GM12891 (cell line): ENCODE measurements around the gene PLXND1.

Experiments
- PAX5 ChIP-seq: IDR thresholded peaks from 2 replicates; pipeline ENCODE4 v1.6.1; 2011; ENCODE audit warnings: low read length, moderate library complexity, mild to moderate bottlenecking; ENCODE audit not compliant: insufficient read depth, severe bottlenecking
- POLR2A ChIP-seq: IDR thresholded peaks from 2 replicates; pipeline ENCODE4 v1.6.1; 2011; ENCODE audit warnings: low read depth, low read length, control low read depth
- POLR2AphosphoS5 ChIP-seq: IDR thresholded peaks from 2 replicates; pipeline ENCODE4 v1.6.1; 2011; ENCODE audit warnings: low read depth, low read length, control low read depth
- POU2F2 ChIP-seq: IDR thresholded peaks from 2 replicates; pipeline ENCODE4 v1.6.1; 2011; ENCODE audit warnings: low read depth, mild to moderate bottlenecking, control low read depth, low read length, moderate library complexity
- SPI1 ChIP-seq: IDR thresholded peaks from 2 replicates; pipeline ENCODE4 v1.6.1; 2011; ENCODE audit warnings: low read depth, low read length, control low read depth
- TAF1 ChIP-seq: IDR thresholded peaks from 2 replicates; pipeline ENCODE4 v1.6.1; 2011; ENCODE audit warnings: low read depth, low read length, control low read depth

DNA sequence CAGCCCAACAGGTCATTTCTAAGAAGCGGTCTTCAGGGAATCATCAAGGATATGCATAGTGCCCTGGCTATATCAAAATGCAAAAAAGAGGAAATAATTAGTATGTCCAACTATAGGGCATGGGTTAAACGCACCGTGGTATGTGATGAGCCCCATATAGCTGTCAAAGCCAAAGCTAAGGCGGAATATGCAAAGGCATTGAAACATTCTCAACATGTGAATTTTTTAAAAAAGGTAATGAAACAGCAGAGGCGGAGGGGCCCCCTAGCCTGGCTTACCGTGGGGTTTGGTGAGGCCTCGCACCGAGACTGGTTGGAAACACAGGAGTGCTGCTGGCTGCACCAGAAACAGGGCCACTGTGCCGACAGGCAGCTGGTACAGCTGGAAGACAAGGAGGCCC is 23.2 kb downstream of the PLXND1 start:
- no peak for TF ChIP-seq POU2F2
- no peak for TF ChIP-seq POLR2A
- TF ChIP-seq TAF1: no peak
- TF ChIP-seq POLR2AphosphoS5: no peak
- TF ChIP-seq PAX5: no peak
- no peak for TF ChIP-seq SPI1
